GM21515 (cell line): ENCODE results near the gene TRABD2B.

Experiments used
- ATAC-seq: cut with Tn5 transposase; IDR thresholded peaks from one replicate; pipeline ENCODE4 v1.9.1; 2021; ENCODE audit not compliant: unreplicated experiment

The TRABD2B gene

DNA sequence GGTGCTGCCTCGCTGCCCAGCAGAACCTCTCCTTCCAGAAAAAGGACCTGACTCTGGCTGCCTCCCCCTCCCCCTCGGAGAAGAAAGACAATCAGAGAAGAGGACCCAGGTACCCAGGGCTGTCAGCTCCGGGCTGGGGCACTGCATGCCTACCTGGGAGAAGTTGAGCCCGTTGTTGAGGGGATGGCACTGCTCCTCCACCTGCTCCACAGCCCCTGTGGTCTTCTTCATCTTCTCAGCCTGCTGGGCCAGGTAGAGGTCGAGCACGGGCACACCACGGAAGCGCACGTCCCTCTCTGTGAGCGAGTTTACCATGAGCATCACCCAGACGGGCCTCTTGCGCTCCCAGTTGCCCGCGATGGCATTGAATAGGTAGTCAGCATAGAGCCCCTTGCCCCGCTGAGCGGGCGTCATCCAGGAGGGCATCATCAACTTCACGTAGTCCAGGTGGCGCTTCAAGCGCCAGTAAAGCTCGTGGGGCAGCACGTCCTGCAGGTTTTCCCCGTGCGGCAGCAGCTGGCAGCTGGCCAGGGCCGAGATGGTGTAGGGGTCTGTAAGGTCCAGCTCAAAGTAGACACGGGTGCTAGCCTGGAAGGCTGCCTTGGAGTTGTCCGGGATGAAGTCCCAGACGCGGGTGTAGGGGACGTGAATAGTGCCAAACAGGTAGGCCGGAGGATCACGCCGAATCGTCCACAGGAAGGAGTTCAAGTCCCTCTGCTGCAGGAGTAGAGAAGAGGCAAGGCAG is 3.1 kb downstream of the TRABD2B start:
- ATAC-seq: no peak

DNA sequence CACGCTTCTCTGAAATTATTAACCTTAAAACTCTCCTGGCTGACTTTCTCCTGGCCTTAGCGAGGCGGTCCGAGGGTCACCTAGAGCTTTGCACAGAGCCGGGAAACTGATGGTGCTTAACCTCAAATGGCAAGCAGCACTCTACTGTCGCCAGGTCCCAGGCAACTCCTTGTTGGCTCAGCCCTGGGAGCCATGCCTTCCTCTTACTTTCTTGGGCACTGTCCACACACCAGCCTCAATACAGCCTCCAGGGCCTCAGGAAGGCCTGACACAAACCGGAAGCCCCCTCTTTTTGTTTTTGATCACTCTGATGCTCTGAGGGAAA is 3.8 kb downstream of the TRABD2B start:
- no peak for ATAC-seq

DNA sequence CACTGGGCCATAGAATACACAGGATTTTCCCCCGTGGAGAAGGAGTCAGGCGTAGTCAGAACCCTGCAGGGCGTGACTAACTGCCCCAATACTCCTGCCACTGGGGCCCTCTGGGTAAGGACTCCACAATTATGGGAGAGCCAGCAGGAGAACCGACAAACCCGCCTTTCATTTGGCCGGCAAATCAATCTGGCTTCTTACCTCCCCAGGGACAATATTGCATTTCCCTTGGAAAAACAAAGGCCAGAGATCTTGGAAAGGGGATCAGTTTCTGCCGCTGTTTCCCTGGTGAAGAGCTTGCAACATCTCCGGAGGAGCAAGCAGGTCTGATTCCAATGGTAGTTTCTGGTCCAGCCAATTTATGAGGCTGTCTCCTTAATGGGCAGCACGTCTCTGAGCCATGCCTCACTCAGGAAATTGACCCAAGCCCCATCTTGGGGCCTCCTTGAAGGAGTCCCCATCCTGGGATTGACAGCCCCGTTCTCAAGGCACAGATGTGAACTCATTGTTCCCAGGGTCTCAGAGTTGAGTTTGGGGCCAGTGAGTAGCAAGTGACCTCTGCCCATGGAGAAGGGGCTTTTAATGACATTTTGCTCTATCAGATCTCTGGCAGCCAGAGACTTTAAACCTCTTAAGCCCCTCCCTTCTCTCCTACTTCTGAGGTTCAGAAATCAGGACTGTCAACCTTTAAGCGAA is 4.3 kb downstream of the TRABD2B start:
- no peak for ATAC-seq

DNA sequence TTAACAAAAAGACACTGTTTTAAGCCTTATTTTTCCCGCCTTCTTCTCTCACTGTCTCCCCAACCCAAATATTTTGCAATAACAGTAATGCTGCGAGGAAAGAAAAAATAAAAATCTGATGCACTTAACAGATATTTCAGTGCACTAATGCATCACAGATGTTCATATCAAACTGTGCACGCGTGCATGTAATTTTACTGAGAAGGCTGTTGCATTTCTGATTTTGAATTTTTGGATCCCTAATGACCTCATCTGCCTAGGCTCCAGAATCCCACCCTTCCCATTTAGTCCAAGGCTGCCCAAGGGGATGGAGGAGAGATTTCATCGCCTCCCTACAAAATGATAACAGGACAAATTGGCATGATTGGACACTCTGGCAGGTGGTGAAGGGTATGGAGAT is 5.5 kb downstream of the TRABD2B start:
- ATAC-seq: no peak

DNA sequence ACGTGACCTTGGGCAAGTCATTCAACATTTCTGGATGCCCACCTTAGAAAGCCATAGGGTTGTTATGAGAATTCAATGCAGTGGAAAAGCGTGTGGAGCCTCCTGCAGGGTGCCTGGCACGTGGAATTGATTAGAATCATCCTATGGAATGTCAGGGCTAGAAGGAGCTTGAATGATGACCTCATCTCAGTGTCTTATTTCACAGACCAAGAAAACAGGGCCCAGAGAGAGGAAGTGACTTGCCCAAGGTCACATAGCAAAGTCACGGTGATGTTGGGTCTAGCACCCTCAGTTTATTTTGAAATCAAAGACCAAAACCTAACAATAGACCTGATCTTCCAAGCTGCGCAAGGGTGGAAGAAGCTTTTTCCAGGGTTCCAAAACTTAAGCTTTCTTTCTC is 6.0 kb downstream of the TRABD2B start:
- no peak for ATAC-seq

DNA sequence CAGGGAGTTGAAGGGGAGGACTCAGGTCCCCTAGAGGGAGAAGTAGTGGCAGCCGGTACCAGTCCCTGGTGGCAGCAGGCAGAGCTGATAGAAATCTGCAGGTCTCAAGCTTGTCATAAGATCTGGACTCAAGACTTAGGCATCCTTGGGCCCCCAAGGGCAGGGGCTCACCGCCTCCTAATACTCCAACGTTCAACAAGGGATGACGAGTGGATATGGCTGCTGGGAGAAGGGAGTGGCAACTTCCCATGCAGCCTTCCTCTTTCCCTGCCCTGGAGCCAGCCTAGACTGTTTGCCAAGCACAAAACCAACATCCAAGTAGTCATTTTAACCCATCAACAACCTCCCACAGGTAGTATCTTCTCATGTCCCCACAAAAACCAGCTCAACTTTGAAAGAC is 6.9 kb downstream of the TRABD2B start:
- no peak for ATAC-seq

DNA sequence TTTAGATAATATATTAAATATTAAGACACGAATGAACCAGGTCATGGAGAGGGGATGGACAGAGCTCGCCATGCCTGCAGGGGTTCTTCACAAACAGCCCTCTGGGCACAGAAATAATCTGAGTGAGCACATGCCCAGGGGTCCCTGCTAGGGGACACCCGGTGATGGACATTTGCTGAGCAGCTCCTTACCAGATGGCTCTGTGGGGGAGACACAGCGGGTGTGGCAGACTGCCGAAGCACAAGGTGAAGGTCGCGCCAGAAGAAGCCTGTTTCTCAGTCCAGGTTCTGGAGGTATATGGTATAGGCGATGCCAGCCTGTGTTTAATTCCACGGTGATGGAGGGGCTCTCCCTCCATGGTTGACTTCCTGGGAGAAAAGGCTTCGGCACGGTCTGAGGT is 9.6 kb downstream of the TRABD2B start:
- no peak for ATAC-seq

DNA sequence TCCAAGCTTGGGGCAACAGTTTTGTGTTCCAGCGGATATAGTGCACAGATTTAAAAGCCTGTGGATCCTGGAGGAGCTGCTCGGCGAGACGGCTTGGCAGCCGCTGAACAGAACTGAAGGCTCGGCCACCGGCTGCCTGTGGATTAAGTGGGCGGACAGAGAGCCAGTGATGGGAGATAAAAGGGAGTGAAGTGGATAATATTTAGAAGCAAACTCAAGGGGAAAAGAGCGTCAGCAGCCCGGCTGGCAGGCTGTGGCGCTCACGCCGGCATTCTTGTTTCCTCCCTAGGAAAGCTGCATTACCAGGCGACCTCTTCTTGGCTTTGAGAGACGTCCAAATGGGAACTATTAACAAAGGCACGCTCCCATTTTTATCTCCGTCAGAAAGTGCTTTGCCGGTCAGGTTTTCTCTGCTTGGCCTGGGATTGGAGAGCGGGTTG is 10.4 kb downstream of the TRABD2B start:
- no peak for ATAC-seq

DNA sequence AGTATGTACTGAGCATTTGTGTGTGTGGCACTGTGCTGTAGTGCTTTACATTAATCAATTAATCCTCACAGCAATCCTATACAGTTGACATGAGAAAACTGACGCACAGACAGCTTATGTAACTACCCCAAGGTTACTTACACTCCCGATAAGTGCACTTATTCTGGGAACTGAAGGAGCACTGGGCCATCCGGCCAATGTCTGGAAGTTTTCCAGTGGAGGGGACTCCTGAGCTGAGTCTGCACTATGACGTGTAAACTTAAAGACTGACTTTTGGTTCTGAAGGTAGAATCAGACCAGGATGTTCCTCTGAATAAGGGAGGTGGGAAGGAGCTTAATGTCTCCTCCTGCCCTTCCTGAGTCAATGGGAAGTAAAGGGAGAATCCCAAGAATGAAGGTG is 12.2 kb downstream of the TRABD2B start:
- ATAC-seq: no peak

DNA sequence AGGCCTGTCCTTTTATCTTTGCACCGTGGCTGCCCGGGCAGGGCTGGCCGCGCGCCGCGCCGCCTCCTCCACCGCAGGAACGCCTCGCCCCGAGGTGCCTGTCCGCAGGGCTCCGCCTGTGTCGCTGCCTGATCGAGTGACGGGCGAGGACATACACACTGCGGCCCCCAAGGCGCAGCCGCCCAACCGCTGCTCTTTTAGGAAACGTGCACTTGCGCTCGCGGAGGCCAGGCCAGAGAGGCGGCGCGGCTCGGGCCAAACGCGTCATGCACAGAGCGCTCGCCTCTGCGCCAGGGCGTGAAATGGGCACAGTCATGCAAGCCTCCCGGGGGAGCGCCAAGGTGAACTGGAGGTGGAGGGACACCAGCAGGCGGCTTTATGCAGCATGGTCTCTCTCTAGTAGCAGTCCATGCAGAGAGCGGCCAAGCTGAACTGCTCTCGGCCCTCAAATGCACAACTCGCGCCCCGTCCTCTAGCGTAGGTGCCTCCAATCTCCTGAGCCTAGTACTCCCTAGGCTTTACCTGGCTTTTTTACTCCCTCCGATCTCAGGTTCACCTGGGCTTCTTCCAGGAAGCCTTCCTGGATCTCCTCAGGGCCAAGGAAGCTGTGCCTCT is 12.9 kb downstream of the TRABD2B start:
- no peak for ATAC-seq

DNA sequence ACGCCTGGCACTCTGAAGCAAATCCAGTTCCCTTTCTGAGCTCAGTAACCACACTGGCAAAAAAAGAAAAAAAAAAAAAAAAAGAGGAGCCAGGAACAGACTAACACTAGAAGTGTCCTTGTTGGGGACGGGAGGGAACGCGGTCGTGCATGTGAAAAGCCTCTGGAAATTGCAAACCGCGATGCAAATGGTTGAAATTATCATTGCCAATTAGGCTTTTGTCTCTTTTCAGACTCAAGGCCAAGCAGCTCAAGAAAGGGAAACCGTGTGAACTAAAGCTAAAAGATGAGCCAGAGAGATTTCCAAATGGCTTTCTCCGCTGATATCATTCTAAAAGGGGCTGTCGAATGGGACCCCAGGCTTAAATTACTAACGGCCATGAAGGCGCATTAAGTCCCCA is 13.5 kb downstream of the TRABD2B start:
- ATAC-seq: no peak

DNA sequence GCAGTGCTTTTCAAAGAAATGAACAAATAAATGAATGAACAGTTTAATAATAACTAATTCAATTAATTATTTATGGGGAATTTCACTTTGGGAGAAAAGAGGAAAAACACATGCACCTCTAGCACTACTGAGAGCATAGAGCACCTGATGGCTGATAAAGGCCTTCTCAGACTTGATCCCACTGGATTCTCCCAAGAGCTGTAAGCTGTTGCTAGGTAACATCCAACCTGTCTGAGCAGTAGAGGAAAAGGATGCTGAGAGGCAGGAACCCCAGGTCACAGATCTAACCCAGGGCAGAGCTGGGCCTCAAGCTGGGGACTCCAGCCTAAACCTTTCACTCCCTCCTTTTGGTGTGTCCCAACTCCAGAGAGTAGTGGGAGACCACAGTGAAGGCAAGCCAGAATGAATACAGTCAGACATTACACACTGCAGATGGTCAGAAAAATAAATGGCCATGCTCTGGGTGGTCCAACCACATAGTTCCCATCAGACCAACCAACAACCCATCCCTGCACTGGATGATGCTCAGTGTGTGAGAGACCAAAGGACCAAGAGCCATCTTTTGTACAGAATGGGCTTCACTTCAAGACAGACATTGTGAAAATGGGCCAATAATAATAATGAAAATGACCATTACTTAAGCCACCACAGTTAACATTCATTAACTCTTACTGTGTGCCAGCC is 15.4 kb downstream of the TRABD2B start:
- ATAC-seq: no peak

DNA sequence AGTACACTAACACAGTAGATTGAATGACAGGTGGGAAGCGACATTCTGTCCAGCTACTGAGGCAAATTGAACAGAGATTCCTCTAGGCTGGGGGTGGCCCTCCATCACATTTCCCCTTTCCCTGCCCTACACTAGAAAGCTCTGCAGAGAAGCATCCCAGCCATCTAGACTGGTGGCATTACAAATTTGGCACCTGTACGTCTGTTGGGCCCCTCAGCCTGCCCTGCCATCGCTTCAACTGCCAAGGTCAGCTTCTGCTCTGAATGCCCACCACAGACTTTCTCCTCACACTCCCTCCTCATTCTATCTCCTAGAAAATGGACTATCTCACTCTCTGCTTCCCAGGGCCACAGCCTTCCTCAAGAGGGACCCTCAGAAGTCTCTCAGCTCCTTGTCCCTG is 16.7 kb downstream of the TRABD2B start:
- no peak for ATAC-seq

DNA sequence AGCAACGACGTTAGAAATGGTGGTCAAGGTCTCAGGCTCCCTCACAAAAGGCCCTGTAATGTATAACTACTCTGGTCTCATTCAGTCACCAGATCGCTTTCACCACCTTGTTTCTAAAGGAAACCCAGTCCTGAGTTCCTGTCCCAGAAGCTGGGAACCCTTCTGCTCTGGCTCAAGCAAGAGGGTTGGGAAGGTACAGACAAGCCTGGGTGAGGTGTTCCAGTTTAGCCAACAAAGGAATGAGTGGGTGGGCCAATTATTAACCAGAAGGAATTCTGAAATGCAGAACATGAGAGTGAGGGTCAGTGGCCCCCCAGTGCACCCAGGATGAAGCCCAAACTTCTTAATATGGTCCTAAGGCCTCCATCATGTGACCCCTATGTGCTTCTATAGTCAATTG is 17.5 kb downstream of the TRABD2B start:
- ATAC-seq: no peak

DNA sequence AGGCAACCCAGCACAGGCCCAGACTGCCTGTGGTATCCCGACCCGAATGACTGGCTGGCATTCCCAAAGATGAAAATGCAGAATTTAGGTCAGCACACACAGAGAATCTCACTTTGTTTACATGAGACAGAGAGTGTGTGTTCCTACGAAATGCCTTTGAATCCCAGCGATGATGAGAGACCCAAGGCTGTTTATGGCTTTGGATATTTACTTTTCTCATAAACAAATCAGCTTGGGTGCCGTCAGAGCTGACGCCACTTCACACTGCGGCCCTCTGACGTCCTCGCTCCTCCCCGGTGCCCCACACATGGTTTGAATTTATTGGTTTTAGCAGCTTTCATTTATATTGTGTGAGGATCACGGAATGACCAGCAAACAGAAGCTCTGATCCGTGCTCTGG is 18.7 kb downstream of the TRABD2B start:
- no peak for ATAC-seq

DNA sequence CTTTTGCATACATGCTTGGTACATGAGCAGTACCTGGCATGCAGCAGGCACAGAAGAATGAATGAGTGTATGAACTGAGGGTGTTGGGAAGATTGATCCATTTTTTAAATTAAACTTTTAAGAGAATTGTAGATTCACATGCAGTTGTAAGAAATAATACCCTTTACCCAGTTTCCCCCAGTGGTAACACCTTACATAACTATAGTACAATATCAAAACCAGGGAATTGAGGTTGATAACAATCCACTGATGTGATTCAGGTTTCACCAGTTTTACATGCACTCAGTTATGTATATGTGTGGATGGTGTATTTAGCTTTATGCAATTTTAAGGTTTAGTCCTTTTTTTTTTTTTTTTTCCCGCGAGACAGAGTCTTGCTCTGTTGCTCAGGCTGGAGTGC is 20.5 kb downstream of the TRABD2B start:
- ATAC-seq: no peak

DNA sequence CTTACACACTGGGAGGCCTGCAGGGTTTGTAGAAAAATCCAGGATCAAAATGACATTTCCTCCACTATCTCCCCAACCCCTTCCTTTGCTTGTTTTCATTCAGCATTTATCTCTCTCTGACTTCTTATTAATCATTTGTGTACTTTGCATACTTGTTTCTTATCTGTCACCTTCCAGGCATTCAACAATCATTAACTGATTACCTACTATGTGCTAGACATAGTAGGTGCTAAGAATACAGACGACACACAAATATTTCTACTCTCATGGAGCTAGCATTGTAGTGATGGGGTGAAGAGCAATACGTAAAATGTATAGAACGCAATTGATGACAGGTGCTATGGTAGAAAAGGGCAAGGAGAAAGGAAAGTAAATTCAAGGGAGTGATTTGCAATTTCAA is 20.9 kb downstream of the TRABD2B start:
- no peak for ATAC-seq

DNA sequence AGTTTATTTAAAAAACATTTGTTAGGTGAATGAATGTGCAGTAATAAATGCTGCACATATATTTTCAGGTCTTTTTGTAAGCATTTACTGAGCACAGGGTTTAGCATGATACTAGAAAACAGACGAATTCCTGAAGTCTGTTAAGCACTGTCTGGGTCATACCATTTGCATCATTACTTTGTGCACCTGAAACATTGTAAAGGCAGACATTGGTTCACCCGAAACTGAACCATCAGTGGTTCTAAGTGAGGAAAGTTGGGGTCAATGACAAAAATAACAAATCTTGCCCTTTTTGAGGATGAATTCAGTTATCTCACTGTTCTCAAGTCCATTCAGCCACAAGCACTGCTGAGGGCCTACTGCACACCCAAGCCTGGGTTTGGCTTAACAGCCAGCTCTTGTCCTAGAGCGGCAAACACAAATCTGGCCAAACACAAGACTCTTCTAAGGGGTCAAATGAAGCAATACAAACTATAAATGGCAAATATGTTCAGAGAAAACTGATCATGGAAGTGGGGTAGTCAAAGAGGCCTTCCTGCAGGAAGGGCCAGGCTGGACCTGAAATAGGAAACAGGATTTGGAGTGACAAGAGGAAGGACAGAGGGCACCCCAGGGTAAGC is 21.8 kb downstream of the TRABD2B start:
- no peak for ATAC-seq

DNA sequence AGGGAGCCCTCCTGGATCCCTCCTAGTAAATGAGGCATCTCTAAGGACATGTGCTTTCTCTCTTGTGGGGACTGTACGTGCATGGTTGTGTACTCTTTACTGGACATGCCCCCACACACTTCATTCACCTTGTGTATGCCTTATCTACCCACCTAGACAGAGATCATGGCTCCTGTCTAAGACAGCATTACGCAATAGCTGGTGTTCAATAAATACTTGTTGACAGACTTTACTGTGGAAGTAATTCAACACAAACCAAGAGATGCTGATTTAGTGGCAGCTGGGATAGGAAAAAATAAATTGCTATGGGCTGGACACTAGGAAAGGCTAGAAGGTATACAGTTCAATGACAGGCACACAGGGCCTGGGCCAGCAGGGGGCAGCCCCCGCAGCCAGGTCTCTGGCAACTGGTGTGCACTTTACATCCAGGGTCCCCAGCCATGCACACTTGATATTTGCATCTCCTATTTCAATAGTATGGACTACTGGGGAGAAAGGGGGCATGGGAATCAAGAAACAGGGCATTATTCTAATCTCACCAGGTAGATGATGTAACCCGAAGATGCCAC is 24.2 kb downstream of the TRABD2B start:
- no peak for ATAC-seq

DNA sequence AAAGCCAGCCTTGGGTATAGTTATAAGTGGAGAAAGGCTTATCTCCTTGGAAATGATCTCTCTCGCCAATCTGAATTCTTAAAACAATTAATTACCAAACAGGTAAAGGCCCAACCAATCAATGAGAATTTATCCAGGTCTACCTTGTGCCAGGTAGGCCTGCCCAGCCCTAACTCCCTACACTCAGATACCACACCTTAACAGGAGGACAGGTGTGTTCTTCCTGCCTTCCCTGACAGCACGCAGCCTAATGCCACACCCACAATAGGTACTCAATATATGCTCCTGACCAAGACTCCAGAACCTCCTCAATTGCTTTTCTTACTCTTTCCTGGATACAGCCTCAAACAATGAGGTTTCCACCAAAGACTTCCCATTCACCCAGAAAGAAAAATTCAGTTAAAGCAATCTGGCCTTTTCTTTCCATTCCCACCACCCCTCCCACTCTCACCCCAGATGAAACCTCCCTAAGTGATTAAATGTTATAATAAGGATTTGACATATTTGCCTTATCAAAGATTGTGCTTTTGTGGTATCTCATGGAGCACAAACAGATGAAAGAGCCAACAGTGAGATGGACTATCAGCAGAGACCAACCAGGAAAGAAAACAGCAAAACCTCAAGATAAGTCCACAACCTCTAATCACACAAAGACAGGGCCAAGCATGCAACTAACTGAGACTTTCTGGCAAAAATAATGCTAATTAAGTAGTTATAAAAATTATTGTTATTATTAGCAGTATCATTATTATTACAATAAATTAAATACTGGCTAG is 25.6 kb downstream of the TRABD2B start:
- ATAC-seq: no peak
